Measurements from ENCODE around the gene MCM8. TPM values are rescaled to one million over a fixed set of nuclear protein-coding genes. Genes with fewer than 3 reads are reported as not detected.

The MCM8 gene
- total RNA-seq, 1 experiment from 2014 or later, result 27.0 TPM

DNA sequence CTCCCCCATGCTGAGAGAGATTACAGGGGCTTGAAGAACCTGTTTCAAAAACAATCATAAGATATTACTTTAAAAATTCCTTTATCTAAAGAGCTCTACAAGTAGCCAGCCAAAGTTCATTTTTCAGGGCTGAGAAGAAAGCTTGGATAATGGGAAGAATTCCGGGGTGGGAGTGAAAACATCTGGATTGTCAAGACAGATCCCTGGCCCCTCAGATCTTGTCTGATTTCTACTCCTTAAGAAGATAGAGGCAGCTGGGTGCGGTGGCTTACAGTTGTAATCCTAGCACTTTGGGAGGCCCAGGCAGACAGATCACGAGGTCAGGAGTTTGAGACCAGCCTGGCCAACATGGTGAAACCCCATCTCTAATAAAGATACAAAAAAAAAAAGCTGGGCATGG, 24.9 kb upstream of the MCM8 start:
- intact Hi-C loops (cut with micrococcal nuclease), result no loop called here
- Histone ChIP-seq H3K9ac (ENCODE audit: low read length) (no peak overlapping the region), H3K27me3 (ENCODE audit: low read length) (peaks cover 36% of the 10 kb centered on the region), H2AFZ (ENCODE audit: low read length) (no peak overlapping the region), H3K9me2 (replicated peaks; ENCODE audit: low read length) (no peaks in the 10 kb centered on the region), H3K9me3 (ENCODE audit: low read length) (no peaks in the 10 kb centered on the region), H4K20me1 (ENCODE audit: low read length) (no peaks in the 10 kb centered on the region), H3K79me2 (ENCODE audit: low read length) (no peaks in the 10 kb centered on the region), H3K4me3 (ENCODE audit: low read length) (no peak overlapping the region), H3K4me2 (ENCODE audit: low read length) (no peak overlapping the region), H3K27ac (ENCODE audit: low read length) (no peak overlapping the region), H3K36me3 (ENCODE audit: low read depth, low read length) (no peaks in the 10 kb centered on the region), H3K4me1 (ENCODE audit: insufficient read depth, low read length) (peaks cover under 1% of the 10 kb centered on the region; the same call in 1 of the 2 replicates), H3F3A (ENCODE audit: low read length, unreplicated experiment) (no peaks in the 10 kb centered on the region)
- DNase-seq, result no peak
- ATAC-seq, result no peak
- ChIA-PET CTCF (no interaction called here), POLR2A (ENCODE audit: unreplicated experiment) (no interaction called here)
- BruUV-seq (replicated peaks), result no TSS peak
- TF ChIP-seq EZH2 (IDR thresholded peaks at IDR 0.05; ENCODE audit: low read length, unreplicated experiment) (no peak), EZH2phosphoT487 (IDR thresholded peaks at IDR 0.05; ENCODE audit: borderline replicate concordance, low read length) (no peak)
- TF ChIP-seq, protein P1, sequence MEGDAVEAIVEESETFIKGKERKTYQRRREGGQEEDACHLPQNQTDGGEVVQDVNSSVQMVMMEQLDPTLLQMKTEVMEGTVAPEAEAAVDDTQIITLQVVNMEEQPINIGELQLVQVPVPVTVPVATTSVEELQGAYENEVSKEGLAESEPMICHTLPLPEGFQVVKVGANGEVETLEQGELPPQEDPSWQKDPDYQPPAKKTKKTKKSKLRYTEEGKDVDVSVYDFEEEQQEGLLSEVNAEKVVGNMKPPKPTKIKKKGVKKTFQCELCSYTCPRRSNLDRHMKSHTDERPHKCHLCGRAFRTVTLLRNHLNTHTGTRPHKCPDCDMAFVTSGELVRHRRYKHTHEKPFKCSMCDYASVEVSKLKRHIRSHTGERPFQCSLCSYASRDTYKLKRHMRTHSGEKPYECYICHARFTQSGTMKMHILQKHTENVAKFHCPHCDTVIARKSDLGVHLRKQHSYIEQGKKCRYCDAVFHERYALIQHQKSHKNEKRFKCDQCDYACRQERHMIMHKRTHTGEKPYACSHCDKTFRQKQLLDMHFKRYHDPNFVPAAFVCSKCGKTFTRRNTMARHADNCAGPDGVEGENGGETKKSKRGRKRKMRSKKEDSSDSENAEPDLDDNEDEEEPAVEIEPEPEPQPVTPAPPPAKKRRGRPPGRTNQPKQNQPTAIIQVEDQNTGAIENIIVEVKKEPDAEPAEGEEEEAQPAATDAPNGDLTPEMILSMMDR (conservative IDR thresholded peaks at IDR 0.05; ENCODE audit: low read depth, low read length), result no peak

DNA sequence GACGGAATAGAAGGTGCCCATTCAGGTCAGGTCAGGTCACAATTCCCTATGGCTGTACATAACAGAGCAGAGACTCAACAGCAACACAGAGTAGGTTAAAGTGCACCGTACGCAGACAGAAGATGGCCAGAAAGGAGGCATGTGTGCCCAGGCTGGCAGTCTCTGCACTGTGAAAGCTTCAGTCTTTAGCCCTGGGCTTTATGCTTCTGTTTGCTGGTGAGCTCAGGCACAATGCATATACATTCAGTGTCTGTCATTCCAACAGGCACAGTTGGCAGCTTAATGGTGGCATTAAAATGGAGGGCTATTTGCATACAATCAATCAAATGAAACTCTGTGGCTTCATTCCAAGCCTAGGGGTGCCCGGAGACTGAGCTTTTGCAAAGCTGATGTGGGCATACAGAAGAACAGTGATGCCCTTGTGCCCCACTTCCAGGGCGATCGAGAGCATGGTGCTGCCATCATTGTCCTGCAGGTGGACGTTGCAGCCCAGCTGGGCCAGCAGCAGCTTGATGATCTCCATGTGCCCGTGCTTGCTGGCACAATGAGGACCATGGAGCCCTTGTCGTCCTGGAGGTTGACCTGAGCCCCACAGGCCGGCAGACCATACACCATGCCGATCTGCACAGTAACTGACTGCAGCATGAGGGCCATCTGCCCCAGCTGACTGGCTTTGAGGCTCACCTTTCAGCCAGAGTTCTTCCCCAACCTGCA, 22.5 kb upstream of the MCM8 start:
- ATAC-seq (no peak), DNase-seq (no peak)
- intact Hi-C loops (cut with micrococcal nuclease), result no loop called here

More for the DNA sequence above, 22.5 kb upstream of the MCM8 start:
- Histone ChIP-seq H3K4me1 (ENCODE audit: insufficient read depth, low read length) (no peaks in the 10 kb centered on the region), H3K9ac (ENCODE audit: low read length) (no peak overlapping the region), H2AFZ (ENCODE audit: low read length) (no peak overlapping the region), H3K27ac (ENCODE audit: low read length) (no peak overlapping the region), H4K20me1 (ENCODE audit: low read length) (no peaks in the 10 kb centered on the region), H3K79me2 (ENCODE audit: low read length) (no peaks in the 10 kb centered on the region), H3K4me3 (ENCODE audit: low read length) (no peak overlapping the region), H3K4me2 (ENCODE audit: low read length) (no peak overlapping the region), H3F3A (ENCODE audit: low read length, unreplicated experiment) (no peaks in the 10 kb centered on the region), H3K36me3 (ENCODE audit: low read depth, low read length) (no peaks in the 10 kb centered on the region), H3K9me3 (ENCODE audit: low read length) (no peaks in the 10 kb centered on the region), H3K9me2 (replicated peaks; ENCODE audit: low read length) (no peaks in the 10 kb centered on the region), H3K27me3 (ENCODE audit: low read length) (peaks cover 36% of the 10 kb centered on the region)
- ChIA-PET POLR2A (ENCODE audit: unreplicated experiment) (no interaction called here), CTCF (no interaction called here)
- no TSS peak for BruUV-seq (replicated peaks)
- TF ChIP-seq EZH2 (IDR thresholded peaks at IDR 0.05; ENCODE audit: low read length, unreplicated experiment) (no peak), EZH2phosphoT487 (IDR thresholded peaks at IDR 0.05; ENCODE audit: borderline replicate concordance, low read length) (no peak)
- TF ChIP-seq, protein P1 (conservative IDR thresholded peaks at IDR 0.05; ENCODE audit: low read depth, low read length), result no peak

Data from PC-3 (cell line).